HEK293T (cell line): ENCODE results near the gene TBC1D8.

Source experiments
- ARNT ChIP-seq: fragments of 450-650 bp; IDR thresholded peaks from 2 replicates; pipeline ENCODE4 v1.6.1; 2017; ENCODE audit warnings: mild to moderate bottlenecking
- BHLHE40 ChIP-seq: fragments of 450-650 bp; IDR thresholded peaks from 2 replicates; pipeline ENCODE4 v1.6.1; 2016; ENCODE audit warnings: mild to moderate bottlenecking, moderate library complexity, borderline replicate concordance
- ELF4 ChIP-seq: fragments of 450-650 bp; IDR thresholded peaks from 2 replicates; pipeline ENCODE4 v1.6.1; 2017; ENCODE audit warnings: antibody characterized with exemption
- FOXM1 ChIP-seq: fragments of 450-650 bp; IDR thresholded peaks from 2 replicates; pipeline ENCODE4 v1.6.1; 2017; ENCODE audit warnings: mild to moderate bottlenecking, borderline replicate concordance
- HDGF ChIP-seq: fragments of 450-650 bp; IDR thresholded peaks from 2 replicates; pipeline ENCODE4 v1.6.1; 2017; ENCODE audit warnings: antibody characterized with exemption, borderline replicate concordance
- NFRKB ChIP-seq: fragments of 450-650 bp; IDR thresholded peaks from 2 replicates; pipeline ENCODE4 v1.6.1; 2016; ENCODE audit warnings: mild to moderate bottlenecking, moderate library complexity
- SP1 ChIP-seq: fragments of 450-650 bp; IDR thresholded peaks from 2 replicates; pipeline ENCODE4 v1.6.1; 2017
- TARDBP ChIP-seq: fragments of 450-650 bp; IDR thresholded peaks from 2 replicates; pipeline ENCODE4 v1.6.1; 2016
- TF ChIP-seq, protein P1 (sequence below): fragments of 450-650 bp; IDR thresholded peaks from 2 replicates; pipeline ENCODE4 v1.6.1; 2016

- TF ChIP-seq FOXM1, result no peak
- TF ChIP-seq BHLHE40, result no peak
- no peak for TF ChIP-seq TARDBP
- no peak for TF ChIP-seq NFRKB
- TF ChIP-seq ELF4, result no peak
- no peak for TF ChIP-seq SP1
- TF ChIP-seq ARNT, result no peak
- TF ChIP-seq HDGF, result no peak
- TF ChIP-seq, protein P1, sequence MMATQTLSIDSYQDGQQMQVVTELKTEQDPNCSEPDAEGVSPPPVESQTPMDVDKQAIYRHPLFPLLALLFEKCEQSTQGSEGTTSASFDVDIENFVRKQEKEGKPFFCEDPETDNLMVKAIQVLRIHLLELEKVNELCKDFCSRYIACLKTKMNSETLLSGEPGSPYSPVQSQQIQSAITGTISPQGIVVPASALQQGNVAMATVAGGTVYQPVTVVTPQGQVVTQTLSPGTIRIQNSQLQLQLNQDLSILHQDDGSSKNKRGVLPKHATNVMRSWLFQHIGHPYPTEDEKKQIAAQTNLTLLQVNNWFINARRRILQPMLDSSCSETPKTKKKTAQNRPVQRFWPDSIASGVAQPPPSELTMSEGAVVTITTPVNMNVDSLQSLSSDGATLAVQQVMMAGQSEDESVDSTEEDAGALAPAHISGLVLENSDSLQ, result no peak
Measured at GRCh38 chr2:101127319-101128056, 23.7 kb downstream of the TBC1D8 start.
